ENCODE data around the gene ATP9A.

The ATP9A gene

DNA sequence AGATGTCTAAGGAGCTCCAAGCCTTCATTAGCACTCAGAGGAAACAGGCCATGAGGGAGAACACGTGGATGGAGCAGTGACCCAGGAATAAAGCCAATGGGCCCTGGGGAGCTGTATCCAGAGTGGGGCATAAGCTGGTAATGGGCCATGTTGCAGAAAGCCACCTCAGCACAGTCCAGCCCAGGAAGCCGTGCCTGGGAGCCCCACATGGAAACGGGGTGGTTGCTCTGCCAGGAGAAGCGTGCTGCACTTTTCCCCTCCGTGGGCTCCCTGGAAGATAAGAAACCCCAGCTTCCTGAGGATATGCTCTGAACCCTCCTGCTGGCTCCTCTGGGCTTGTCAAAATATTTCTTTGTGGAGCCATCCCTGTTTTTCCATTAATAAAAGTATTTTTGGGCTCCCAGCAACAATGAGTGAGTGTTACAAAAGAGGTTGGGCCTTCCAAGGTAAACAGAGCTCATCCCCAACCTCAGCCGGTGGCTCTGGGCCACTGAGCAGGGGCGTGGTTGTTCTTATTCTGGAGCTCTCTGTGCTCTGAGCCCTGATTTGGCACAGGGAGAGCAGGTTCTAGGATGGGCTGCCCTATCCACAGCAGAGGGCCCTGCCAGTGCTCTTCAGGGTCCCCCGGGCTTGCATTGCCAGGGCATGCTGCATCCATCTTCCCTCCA lies 194.5 kb downstream of the ATP9A start:
- Histone ChIP-seq H2AFZ (ENCODE audit: low read length) (no peak overlapping the region), H3F3A (ENCODE audit: insufficient read depth, low read length) (no peaks in the 10 kb centered on the region), H3K79me2 (ENCODE audit: insufficient read depth, low read length) (no peaks in the 10 kb centered on the region), H3K36me3 (ENCODE audit: insufficient read depth, low read length) (no peaks in the 10 kb centered on the region; the same call in 1 of the 2 replicates), H3K4me3 (ENCODE audit: low read depth, low read length, poor library complexity, severe bottlenecking) (no peak overlapping the region), H4K20me1 (ENCODE audit: insufficient read depth, low read length) (no peaks in the 10 kb centered on the region), H3K4me2 (ENCODE audit: low read length) (no peak overlapping the region), H3K9me2 (ENCODE audit: low read depth, low read length) (no peaks in the 10 kb centered on the region), H3K27me3 (ENCODE audit: insufficient read depth, low read length) (peaks cover 22% of the 10 kb centered on the region; the same call in 1 of the 2 replicates), H3K9me3 (ENCODE audit: low read length) (no peaks in the 10 kb centered on the region), H3K27ac (ENCODE audit: low read depth, low read length, poor library complexity, severe bottlenecking) (no peak overlapping the region), H3K4me1 (ENCODE audit: insufficient read depth, low read length, severe bottlenecking) (no peaks in the 10 kb centered on the region), H3K9ac (ENCODE audit: low read length) (no peak overlapping the region)
- no peak for TF ChIP-seq EZH2 (IDR thresholded peaks at IDR 0.05; ENCODE audit: borderline replicate concordance, low read length)
- TF ChIP-seq, protein P1, sequence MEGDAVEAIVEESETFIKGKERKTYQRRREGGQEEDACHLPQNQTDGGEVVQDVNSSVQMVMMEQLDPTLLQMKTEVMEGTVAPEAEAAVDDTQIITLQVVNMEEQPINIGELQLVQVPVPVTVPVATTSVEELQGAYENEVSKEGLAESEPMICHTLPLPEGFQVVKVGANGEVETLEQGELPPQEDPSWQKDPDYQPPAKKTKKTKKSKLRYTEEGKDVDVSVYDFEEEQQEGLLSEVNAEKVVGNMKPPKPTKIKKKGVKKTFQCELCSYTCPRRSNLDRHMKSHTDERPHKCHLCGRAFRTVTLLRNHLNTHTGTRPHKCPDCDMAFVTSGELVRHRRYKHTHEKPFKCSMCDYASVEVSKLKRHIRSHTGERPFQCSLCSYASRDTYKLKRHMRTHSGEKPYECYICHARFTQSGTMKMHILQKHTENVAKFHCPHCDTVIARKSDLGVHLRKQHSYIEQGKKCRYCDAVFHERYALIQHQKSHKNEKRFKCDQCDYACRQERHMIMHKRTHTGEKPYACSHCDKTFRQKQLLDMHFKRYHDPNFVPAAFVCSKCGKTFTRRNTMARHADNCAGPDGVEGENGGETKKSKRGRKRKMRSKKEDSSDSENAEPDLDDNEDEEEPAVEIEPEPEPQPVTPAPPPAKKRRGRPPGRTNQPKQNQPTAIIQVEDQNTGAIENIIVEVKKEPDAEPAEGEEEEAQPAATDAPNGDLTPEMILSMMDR (IDR thresholded peaks at IDR 0.05; ENCODE audit: low read length) = no peak

DNA sequence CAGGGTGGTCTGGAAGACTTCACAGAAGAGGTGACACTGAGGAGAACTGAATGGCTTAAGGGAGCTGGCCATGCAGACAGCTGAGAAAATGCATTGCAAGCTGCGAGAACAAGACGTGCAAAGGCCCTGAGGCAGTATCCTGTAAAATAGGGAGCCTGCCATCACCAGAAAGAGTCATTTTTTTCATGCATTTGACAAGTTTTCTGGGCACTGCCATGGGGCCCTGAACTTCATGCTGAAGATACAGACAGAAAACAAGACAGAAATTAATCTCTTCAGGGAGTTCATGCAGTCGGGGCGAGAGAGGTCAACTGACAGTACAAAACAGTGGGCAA lies 196.8 kb downstream of the ATP9A start:
- no peaks in the 10 kb centered on the region for H3K79me2 ChIP-seq (ENCODE audit: insufficient read depth, low read length)
- H3K4me1 ChIP-seq (ENCODE audit: insufficient read depth, low read length, severe bottlenecking) = no peaks in the 10 kb centered on the region
- no peaks in the 10 kb centered on the region for H3F3A ChIP-seq (ENCODE audit: insufficient read depth, low read length)
- no peak overlapping the region for H2AFZ ChIP-seq (ENCODE audit: low read length)
- peaks cover 26% of the 10 kb centered on the region; the same call in 1 of the 2 replicates for H3K27me3 ChIP-seq (ENCODE audit: insufficient read depth, low read length)
- no peak for TF ChIP-seq EZH2 (IDR thresholded peaks at IDR 0.05; ENCODE audit: borderline replicate concordance, low read length)
- TF ChIP-seq, protein P1 (IDR thresholded peaks at IDR 0.05; ENCODE audit: low read length) = no peak
- no peak overlapping the region for H3K4me2 ChIP-seq (ENCODE audit: low read length)
- no peaks in the 10 kb centered on the region; the same call in 1 of the 2 replicates for H3K36me3 ChIP-seq (ENCODE audit: insufficient read depth, low read length)
- H3K4me3 ChIP-seq (ENCODE audit: low read depth, low read length, poor library complexity, severe bottlenecking) = no peak overlapping the region
- H3K9ac ChIP-seq (ENCODE audit: low read length) = no peak overlapping the region
- no peaks in the 10 kb centered on the region for H3K9me3 ChIP-seq (ENCODE audit: low read length)
- no peaks in the 10 kb centered on the region for H4K20me1 ChIP-seq (ENCODE audit: insufficient read depth, low read length)
- no peaks in the 10 kb centered on the region for H3K9me2 ChIP-seq (ENCODE audit: low read depth, low read length)
- H3K27ac ChIP-seq (ENCODE audit: low read depth, low read length, poor library complexity, severe bottlenecking) = no peak overlapping the region

DNA sequence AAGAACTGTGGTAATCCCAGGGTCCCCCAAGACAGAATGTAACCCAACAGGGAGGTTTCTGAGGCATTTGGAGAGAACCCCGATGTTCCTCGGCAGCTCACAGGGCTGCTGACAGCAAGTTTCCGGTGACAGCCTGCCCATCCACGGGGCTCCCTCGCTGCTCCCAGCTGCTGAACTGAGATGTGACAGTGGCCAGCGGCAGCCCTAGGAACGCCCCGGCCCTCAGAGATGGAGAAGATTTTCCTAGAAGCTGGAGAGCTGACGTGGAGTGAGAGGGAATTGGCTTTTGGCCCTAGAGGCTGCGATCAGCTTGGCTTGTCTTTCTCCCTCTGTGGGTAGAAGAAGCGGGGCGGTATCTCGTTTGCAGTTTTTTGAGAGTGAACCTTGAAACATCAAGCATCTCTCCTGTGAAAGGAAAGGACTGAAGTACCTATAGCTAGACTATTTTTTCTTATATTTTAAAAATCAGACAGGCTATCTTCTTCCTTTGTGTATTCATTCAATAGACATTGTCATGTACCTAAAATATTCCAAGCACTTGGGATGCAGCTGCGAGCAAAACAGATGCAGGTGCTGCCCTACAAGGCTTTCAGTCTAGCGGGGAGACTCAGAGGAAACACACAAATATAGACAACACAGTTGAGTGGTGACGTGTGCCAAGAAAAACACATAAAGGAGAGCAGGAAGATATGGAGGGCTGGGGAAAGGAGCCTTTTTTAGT lies 197.3 kb downstream of the ATP9A start:
- no peaks in the 10 kb centered on the region for H3F3A ChIP-seq (ENCODE audit: insufficient read depth, low read length)
- no peak overlapping the region for H2AFZ ChIP-seq (ENCODE audit: low read length)
- H3K9ac ChIP-seq (ENCODE audit: low read length) = no peak overlapping the region
- H3K9me2 ChIP-seq (ENCODE audit: low read depth, low read length) = no peaks in the 10 kb centered on the region
- peaks cover 26% of the 10 kb centered on the region; the same call in 1 of the 2 replicates for H3K27me3 ChIP-seq (ENCODE audit: insufficient read depth, low read length)
- H3K79me2 ChIP-seq (ENCODE audit: insufficient read depth, low read length) = no peaks in the 10 kb centered on the region
- TF ChIP-seq, protein P1 (IDR thresholded peaks at IDR 0.05; ENCODE audit: low read length) = no peak
- no peak for TF ChIP-seq EZH2 (IDR thresholded peaks at IDR 0.05; ENCODE audit: borderline replicate concordance, low read length)
- H3K27ac ChIP-seq (ENCODE audit: low read depth, low read length, poor library complexity, severe bottlenecking) = no peak overlapping the region
- H3K4me2 ChIP-seq (ENCODE audit: low read length) = no peak overlapping the region
- H3K4me1 ChIP-seq (ENCODE audit: insufficient read depth, low read length, severe bottlenecking) = no peaks in the 10 kb centered on the region
- no peaks in the 10 kb centered on the region; the same call in 1 of the 2 replicates for H3K36me3 ChIP-seq (ENCODE audit: insufficient read depth, low read length)
- H3K4me3 ChIP-seq (ENCODE audit: low read depth, low read length, poor library complexity, severe bottlenecking) = no peak overlapping the region
- H4K20me1 ChIP-seq (ENCODE audit: insufficient read depth, low read length) = no peaks in the 10 kb centered on the region
- no peaks in the 10 kb centered on the region for H3K9me3 ChIP-seq (ENCODE audit: low read length)
